GM21786 (cell line): ENCODE data around the gene PDZD4.

Source experiments
- ATAC-seq: cut with Tn5 transposase; IDR thresholded peaks from one replicate; pipeline ENCODE4 v1.9.1; 2021; ENCODE audit not compliant: unreplicated experiment

The PDZD4 gene

DNA sequence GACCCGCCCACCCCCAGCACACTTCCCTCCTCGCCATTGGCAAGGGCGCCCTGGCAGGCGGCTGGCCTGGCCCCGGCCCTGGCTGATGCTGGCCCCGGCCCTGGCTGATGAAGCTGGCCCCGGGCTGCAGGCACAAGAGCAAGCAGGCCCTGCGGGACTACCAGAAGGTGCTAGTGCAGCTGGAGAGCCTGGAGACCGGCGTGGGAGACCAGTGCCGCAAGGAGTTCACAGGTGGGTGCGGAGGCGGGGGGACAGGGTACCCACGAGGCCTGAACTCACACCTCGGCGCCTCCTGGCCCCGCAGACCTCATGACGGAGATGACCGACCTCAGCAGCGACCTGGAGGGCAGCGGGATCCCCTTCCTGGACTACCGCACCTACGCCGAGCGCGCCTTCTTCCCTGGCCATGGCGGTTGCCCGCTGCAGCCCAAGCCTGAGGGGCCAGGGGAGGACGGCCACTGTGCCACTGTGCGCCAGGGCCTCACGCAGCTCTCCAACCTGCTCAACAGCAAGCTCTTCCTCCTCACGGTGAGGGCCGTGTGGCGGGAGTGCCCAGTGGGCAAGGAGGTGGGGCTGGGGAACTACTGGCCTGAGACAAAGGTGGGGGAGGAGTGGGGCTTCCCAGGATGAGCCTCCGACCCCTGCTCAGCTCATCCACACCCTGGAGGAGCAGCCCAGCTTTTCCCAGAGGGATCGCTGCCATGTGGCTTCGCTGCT, 55.6 kb downstream of the PDZD4 start:
- no peak for ATAC-seq

GRCh38 chrX:153773741-153774575, 56.4 kb downstream of the PDZD4 start:
- ATAC-seq = no peak

- no peak for ATAC-seq
These were observed 57.1 kb downstream of the PDZD4 start for GRCh38 chrX:153773218-153773611.

- ATAC-seq = no peak
These were observed 57.8 kb downstream of the PDZD4 start for GRCh38 chrX:153772316-153773217.

- ATAC-seq = no peak
These were observed 58.7 kb downstream of the PDZD4 start for GRCh38 chrX:153771415-153772315.

GRCh38 chrX:153770601-153771414, 59.5 kb downstream of the PDZD4 start:
- ATAC-seq = no peak

- no peak for ATAC-seq
These were observed 60.3 kb downstream of the PDZD4 start for GRCh38 chrX:153769865-153770600.

- ATAC-seq = no peak
These were observed 61.0 kb downstream of the PDZD4 start for GRCh38 chrX:153769158-153769864.

DNA sequence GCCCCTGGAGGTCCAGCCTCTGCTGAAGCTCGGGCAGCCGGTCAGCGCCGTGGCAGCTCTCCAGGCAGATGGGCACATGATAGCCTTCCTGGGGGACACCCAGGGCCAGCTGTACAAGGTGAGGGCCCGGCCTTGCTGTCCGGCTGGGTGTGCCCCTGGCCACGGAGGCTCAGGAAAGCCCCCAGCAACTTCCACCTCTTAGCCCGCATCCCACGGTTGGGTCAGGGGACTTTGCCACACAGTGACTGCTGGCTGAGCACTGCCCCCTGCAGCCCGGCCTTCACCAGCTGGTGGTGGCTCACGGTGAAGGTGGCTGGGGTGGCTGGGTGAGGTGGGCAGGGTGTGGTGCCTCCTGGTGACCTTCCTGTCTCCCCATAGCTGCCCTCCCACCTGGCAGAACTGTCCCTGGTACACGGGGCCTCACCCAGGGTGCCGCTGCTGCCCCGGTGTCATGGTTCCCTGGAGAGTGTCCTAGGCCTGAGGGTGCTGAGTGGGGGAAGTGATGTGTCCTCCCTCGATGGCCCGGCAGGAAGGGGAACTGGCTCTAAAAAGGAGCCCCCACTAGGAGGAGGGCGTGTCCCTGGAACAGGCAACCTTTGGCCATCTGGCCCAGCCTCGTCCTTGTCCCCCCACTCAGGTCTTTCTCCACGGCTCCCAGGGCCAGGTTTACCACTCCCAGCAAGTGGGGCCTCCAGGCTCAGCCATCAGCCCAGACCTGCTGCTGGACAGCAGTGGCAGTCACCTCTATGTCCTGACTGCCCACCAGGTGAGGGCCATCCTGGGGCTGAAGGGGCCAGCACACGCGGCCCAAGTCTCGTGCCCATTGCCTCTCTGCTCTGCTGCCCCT, 61.8 kb downstream of the PDZD4 start:
- ATAC-seq = no peak

DNA sequence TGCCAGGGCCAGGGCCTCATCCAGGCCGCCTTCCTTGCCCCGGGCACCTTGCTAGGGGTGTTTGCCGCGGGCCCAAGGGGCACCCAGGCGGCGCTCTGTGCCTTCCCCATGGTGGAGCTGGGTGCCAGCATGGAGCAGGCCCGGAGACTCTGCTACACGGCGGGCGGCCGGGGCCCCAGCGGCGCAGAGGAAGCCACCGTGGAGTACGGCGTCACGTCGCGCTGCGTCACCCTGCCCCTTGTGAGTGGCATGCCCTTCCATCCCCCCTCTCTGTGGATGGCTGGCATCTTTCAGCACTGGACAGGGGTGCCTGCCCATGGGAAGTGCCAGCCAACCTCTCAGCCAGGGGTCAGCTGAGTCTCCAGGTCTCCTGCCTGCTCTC, 62.7 kb downstream of the PDZD4 start:
- ATAC-seq = no peak

DNA sequence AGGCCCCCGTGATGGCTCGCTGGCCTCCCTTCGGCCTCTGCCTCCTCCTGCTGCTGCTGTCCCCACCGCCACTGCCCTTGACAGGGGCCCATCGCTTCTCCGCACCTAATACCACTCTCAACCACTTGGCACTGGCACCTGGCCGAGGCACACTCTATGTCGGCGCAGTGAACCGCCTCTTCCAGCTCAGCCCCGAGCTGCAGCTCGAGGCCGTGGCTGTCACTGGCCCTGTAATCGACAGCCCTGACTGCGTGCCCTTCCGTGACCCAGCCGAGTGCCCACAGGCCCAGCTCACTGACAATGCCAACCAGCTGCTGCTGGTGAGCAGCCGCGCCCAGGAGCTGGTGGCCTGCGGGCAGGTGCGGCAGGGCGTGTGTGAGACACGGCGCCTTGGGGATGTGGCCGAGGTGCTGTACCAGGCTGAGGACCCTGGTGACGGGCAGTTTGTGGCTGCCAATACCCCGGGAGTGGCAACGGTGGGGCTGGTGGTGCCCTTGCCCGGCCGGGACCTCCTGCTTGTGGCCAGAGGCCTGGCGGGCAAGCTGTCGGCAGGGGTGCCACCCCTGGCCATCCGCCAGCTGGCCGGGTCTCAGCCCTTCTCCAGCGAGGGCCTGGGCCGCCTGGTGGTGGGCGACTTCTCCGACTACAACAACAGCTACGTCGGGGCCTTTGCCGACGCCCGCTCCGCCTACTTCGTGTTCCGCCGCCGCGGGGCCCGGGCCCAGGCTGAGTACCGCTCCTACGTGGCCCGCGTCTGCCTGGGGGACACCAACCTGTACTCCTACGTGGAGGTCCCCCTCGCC, 63.3 kb downstream of the PDZD4 start:
- no peak for ATAC-seq

- no peak for ATAC-seq
These were observed 64.1 kb downstream of the PDZD4 start for GRCh38 chrX:153766098-153766817.

DNA sequence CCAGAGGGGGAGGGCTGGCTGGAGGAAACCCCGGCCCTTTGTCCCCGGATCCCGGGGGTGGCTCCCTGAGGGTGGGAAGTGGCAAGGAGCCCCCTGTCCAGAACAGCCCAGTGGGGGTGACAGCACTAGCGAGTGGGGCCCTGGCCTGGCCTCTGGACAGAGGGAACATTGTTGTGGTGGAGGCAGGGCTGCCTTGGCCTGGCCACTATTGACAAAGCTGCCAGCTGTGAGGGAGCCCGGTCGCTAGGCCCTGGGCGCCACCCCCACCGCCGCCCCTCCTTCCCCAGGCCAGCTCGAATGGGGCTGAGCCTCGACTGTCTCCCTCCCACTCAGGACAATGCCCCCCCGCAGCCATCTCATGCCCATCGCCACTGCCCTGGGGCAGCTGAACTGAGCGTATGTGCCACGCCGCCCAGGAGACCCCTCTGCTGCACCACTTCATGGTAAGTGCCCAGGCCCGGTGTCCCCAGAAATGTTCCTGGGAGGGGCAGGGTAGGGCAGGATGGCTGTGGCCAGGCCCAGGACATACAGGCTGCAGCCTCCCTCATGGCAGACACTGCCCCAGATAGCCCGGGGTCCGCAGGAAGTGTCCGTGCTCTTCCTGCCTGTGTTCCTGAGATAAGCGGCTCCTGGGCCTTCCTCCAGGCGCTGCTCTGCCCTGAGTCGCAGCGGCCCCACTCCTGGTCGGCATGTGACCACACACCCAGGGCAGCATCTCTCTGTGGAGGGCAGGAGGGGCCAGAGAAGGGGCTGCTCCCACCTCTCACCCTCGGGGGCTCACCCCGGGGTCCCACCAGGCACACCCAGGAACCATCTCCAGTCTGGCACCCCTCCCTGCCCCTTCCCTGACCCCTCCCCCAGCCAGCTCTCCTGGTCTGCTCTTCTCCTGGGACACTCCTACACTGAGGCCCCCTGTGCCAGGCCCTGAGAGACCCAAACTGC, 64.9 kb downstream of the PDZD4 start:
- ATAC-seq = no peak

- no peak for ATAC-seq
These were observed 65.6 kb downstream of the PDZD4 start for GRCh38 chrX:153764786-153765137.
